ENCODE results near the gene TXNDC8. TPM values are rescaled to one million over a fixed set of nuclear protein-coding genes. Genes with fewer than 3 reads are reported as not detected.
A peak's percentile ranks its signal among the peaks of the same experiment; 100 is the strongest.
"Not testable (repeated sequence)": the region's sequence is repeated elsewhere in the genome, so short reads cannot be mapped to it uniquely, and the experiment has no call there.

Gene TXNDC8
- polyA plus RNA-seq (ENCODE audit: insufficient read length in 4 of 4), result not detected

DNA sequence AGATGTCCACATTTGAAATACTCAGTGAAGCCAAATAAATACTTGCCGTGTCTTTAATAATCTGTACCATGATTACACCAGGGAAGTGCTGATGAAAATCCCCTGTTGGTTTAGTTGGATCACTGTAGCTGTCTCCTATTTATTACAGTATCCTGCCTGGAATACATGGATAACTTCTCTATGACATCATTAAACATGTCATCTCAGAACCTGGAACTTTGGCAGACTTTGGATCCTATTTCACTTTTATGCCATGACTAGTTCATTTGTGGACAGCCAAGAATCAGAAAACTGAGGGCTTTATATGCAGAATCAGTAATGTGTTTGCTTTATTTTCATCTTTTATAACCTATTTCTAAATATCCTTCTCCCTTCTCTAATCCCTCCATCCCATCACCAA is at the start of gene TXNDC8:
Gene TXNDC8 (minus strand): TSS at position 137 of the 400 bp plus-strand sequence.
- DNase-seq (ENCODE audit: low read depth in 4 of 4, low spot score in 3 of 4), result no peak

- no peak for DNase-seq (ENCODE audit: low read depth in 4 of 4, low spot score in 3 of 4)
Observed at GRCh38 chr9:110383491-110383890, 45.8 kb upstream of the TXNDC8 start.

DNA sequence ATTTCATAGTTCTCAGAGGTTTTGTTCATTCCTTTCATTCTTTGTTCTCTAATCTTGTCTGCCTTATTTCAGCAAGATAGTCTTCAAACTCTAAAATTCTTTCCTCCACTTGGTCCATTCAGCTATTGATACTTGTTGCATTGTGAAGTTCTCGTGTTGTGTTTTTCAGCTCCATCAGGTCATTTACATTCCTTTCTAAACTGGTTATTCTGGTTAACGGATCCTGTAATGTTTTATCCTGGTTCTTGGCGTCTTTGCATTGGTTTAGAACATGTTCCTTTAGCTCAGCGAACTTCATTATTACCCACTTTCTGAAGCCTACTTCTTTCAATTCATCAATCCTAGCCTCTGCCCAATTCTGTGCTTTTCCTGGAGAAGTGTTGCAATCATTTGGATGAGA is 45.1 kb upstream of the TXNDC8 start:
- DNase-seq (ENCODE audit: low read depth in 4 of 4, low spot score in 3 of 4), result no peak

DNA sequence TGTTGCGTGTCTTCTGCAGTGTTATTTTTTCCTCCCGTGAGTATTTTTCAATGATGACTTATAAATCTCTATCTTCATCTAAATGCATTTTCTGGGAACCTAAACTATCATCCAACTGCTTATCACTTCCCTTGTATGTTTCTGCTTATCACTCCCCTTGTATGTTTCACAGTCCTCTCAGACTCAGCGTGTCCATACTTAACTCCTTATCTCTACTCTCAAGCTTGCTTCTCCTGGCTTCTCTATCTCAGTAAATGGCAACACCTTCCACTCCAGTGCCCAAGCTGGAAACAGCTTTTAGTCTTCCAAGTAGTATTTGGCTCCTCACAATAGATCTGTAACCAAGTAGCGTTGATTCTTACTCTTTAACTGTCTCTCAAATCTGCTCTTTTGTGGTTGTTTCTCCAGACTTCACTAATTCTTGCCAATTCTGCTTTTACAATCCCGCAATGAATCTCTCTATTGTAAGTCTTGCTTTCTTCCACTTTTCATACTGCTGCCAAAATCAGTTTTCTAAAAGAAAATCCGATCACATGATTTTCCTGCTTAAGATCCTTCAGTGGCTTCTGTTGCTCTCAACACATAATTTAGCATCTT is 33.8 kb upstream of the TXNDC8 start:
- no peak for DNase-seq (ENCODE audit: low read depth in 4 of 4, low spot score in 3 of 4)

- peak in 1 of 4 donors; percentile 7 for DNase-seq (ENCODE audit: low read depth in 4 of 4, low spot score in 3 of 4)
Observed at GRCh38 chr9:110370315-110370714, 32.7 kb upstream of the TXNDC8 start.

- no peak for DNase-seq (ENCODE audit: low read depth in 4 of 4, low spot score in 3 of 4)
Observed at GRCh38 chr9:110364451-110364850, 26.8 kb upstream of the TXNDC8 start.

GRCh38 chr9:110358992-110359391 is 21.3 kb upstream of the TXNDC8 start:
- DNase-seq (ENCODE audit: low read depth in 4 of 4, low spot score in 3 of 4), result not testable (repeated sequence)

DNA sequence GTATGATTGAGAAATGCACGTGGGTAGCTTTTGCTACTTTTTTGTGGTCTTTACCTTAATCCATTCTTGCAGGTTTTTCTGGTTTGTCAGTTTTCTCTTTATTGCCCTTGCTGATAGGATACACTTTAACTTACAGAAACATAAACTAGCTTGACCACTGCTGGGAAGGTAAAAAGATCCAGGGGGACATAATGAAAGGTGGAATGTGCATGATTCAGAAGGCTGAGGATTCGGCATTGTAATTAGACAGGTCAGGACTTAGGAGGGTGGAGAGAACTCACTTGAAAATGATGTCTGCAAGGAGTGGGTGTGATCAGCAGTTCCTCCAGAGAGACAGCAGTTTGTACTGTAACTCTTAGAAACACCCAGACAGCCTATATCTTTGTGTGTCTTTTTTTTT is 19.8 kb upstream of the TXNDC8 start:
- no peak for DNase-seq (ENCODE audit: low read depth in 4 of 4, low spot score in 3 of 4)

DNA sequence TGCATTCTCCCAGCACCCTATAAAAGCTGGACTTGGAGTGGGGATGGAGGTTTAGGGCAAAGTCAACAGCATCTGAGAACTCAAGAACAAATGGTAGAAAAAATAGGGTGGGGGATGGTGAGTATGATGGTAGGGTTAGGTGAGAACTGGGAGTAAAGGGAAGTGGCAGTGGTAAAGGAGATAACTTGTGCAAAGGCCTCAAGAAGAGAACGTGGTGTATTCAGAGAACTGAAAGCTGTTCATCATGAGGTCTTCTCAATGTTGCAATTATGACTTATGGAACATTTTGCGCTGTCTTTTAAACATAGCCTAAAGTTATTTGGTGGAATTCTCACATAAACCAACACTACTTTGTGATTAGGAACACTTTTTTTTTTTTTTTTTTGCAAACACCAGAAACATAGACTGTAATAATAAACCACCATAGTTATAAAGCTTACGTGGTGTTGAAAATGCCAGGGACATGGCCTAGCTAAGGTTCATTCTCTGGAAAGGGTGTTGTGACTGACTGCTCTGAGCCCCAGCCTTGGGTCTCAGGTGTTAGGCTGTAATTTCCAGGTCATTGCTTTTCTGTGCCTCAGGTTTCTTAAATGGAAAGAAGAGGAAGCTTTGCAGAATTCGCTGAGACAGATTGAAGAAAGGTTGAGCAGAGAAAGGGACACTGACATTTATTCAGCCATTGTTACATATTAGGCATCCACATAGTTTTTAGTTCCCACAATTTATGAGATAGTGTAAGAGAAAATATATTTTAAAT is 19.2 kb upstream of the TXNDC8 start:
- no peak for DNase-seq (ENCODE audit: low read depth in 4 of 4, low spot score in 3 of 4)

GRCh38 chr9:110355911-110356310 is 18.2 kb upstream of the TXNDC8 start:
- DNase-seq (ENCODE audit: low read depth in 4 of 4, low spot score in 3 of 4), result no peak

DNA sequence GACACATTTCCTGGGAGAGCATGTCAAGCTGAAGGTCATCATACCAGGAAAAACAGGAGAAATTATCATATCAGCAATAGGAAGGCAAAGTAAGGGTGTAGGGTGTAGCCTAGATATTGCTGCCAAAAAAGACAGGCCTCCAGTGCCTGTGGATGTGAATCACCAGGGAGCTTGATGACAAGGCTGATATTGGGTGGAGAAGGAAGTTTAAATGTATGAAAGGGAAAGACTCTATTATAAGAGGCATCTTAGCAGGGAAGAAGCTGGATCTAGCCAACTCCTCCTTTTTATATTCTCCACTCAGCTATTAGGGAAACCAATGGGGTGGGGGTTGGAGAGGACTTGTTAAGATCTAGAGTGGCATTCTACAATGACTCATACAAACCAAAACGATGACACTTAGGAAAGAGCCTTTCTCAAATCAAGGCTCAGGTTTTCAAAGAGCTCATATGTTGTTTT is 13.4 kb upstream of the TXNDC8 start:
- DNase-seq (ENCODE audit: low read depth in 4 of 4, low spot score in 3 of 4), result no peak

DNA sequence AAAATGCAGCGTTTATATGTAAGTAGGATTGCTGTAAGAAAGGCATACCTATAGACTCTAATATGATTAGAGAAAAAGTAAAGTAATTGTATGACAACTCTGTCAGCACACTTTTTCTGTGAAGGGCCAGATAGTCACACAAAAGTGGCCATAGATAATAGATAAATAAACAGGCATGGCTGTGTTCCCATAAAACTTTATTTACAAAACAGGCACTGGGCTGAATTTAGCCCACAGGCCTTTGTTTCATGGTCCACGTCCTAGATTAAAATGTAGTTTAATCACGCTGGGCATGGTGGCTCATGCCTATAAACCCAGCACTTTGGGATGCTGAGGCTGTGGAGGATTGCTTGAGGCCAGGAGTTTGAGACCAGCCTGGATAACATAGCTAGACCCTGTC is 8.7 kb upstream of the TXNDC8 start:
- no peak for DNase-seq (ENCODE audit: low read depth in 4 of 4, low spot score in 3 of 4)

GRCh38 chr9:110344821-110345220 is 7.2 kb upstream of the TXNDC8 start:
- DNase-seq (ENCODE audit: low read depth in 4 of 4, low spot score in 3 of 4), result no peak

GRCh38 chr9:110343551-110343950 is 5.9 kb upstream of the TXNDC8 start:
- DNase-seq (ENCODE audit: low read depth in 4 of 4, low spot score in 3 of 4), result no peak

DNA sequence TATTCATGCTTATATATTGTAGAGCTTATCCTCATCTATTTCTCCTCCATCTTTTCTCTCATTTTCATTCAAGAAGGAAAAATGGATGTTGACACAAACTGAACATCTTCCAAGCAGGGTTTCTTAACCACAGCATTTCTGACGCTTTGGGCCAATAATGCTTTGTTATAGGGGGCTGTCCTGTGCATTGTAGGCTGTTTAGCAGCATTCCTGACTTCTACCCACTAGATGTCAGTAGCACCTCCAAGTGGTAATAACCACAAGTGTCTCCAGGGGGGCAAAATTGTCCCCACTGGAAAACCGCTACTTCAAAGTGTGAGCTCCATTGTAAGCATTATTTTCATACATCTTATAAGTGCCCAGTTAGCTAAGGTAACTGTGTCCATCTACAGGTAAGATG is 2.6 kb upstream of the TXNDC8 start:
- no peak for DNase-seq (ENCODE audit: low read depth in 4 of 4, low spot score in 3 of 4)

DNA sequence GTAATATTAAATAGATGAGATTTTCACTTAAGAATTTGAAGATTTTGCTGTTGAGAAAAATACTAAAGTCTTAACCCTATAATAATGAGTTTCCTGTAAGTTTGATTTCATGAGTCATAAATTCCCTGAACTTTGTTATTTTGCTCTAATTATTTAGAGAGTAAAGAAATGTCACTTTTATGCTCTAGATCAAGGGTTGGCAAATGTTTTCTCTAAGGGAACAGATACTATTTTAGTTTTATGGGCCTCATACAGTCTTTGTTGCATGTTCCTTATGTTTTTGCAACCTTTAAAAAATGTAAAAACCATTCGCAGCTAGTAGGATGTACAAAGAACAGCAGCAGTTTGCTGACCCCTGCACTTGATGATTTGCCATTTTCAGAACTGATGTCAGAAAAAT is 480 bp upstream of the TXNDC8 start:
- DNase-seq (ENCODE audit: low read depth in 4 of 4, low spot score in 3 of 4), result peak in 1 of 4 donors; percentile 43

DNA sequence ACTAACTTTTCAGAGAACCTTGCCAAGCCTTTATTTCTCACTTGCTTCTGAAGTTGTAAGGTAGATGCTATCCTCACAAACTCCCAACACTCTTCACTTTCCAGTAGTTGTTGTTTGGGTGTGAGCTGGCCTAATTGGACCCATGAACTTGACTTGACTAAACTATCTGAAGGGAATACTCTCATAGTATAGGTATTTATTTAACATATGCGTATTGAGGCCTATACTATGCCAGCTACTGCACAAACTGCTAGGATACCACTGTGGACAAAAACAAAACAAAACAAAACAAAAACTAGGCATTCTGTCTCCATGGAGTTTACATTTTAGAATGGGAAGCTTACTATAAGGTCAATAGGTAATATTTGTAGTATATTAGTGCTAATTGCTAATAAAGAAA is 1.3 kb downstream of the TXNDC8 start:
- DNase-seq (ENCODE audit: low read depth in 4 of 4, low spot score in 3 of 4), result no peak

DNA sequence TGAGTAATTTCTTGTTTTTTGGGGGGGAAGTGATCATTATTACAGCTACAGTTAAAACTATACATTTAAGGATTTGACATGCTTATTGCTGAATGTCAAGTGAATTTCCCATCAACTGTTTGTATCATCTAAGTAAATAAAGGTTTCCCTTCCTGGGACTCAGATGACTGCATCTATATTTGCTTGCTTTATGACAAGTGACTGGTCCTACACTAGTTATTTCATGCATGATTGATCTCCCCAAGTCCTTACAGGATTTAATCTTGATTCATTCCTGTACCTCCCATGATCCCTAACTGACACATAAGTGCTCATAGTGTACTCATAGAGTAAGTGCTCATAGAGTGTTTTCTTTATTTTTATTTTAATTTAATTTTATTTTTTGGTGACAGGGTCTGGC is 2.8 kb downstream of the TXNDC8 start:
- DNase-seq (ENCODE audit: low read depth in 4 of 4, low spot score in 3 of 4), result no peak

DNA sequence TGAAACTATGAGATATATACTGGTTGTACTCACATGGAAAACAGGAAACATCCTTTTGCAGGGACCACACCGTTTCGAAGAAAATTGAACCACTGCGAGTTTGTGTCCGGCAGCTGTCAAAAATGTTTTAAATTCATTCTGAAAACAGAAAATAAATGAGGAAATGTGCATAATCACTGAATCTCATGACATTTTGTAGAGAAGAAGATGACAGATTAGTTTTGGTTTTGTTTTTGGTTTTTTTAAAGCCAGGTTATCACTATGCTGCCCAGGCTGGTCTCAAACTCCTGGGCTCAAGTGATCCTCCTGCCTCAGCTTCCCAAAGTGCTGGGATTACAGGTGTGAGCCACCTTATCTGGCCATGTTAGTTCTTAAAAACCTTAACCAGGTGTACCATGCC is 3.5 kb downstream of the TXNDC8 start:
- no peak for DNase-seq (ENCODE audit: low read depth in 4 of 4, low spot score in 3 of 4)

DNA sequence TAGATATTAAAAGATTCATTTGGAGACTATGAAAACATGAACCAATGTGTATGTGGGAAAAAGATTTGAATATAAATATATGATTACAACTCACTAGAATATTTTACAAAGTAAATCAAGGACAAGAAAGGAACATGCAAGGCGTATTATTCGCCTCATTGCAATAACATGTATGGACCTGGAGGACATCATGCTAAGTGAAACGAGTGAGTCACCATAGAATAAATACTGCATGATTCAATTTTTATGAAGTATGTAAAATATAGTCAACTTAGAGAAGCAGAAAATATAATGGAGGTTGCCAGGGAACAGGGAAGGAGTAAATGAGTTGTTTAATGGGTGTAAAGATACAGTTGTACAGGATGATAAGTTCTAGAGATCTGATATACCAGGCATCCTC is 4.9 kb downstream of the TXNDC8 start:
- no peak for DNase-seq (ENCODE audit: low read depth in 4 of 4, low spot score in 3 of 4)

- DNase-seq (ENCODE audit: low read depth in 4 of 4, low spot score in 3 of 4), result no peak
Observed at GRCh38 chr9:110330484-110331105, 7.1 kb downstream of the TXNDC8 start.

Data from left renal pelvis (tissue), 4 donors.